GM10266 (cell line): ENCODE data around the gene KCNN2.

Experiments
- DNase-seq: peaks from one replicate; pipeline ENCODE4 v3.0.0; 2012; ENCODE audit errors: extremely low spot score
- TF ChIP-seq, protein P1 (sequence below): IDR thresholded peaks from 2 replicates; pipeline ENCODE4 v1.5.1; 2012; ENCODE audit warnings: mild to moderate bottlenecking, low read depth; ENCODE audit not compliant: control insufficient read depth, insufficient read depth; ENCODE audit errors: missing control alignments

Gene KCNN2

DNA sequence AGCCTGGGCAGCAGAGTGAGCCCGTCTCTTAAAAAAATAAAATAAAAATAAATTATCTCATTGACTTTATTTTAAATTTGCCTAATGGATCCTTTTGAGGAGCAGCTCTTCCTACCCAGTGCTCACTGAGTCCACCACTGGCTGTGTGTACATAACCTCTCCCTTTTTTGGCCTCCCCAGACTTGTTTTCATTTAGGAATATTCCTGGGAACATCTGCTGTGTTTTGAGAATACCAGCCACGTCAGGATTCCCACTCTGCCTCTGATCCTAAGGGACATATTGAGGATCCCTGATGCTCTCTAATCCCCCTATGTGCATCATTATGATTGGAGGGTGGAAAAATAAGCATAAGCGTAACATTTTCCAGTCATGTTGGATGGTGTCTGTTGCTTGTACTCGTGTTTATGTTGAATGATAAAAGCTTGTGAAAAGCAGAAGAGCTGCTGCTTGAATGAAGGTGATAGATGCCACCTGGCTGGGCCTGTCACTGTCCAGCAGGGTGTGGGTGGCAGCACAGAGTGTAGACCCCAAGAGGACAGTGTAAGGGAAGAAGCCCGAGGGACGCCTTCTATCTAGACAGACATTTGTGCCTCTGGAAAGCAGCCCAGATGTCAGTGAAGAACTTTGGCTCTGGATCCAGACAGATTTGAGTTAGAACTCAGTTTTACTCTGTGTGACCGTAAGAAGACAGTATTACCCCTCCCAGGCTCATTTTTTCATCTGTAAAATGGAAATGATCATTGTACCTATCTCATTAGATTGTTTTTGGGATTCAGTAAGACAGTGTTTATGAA, 15.4 kb downstream of the KCNN2 start:
- TF ChIP-seq, protein P1, sequence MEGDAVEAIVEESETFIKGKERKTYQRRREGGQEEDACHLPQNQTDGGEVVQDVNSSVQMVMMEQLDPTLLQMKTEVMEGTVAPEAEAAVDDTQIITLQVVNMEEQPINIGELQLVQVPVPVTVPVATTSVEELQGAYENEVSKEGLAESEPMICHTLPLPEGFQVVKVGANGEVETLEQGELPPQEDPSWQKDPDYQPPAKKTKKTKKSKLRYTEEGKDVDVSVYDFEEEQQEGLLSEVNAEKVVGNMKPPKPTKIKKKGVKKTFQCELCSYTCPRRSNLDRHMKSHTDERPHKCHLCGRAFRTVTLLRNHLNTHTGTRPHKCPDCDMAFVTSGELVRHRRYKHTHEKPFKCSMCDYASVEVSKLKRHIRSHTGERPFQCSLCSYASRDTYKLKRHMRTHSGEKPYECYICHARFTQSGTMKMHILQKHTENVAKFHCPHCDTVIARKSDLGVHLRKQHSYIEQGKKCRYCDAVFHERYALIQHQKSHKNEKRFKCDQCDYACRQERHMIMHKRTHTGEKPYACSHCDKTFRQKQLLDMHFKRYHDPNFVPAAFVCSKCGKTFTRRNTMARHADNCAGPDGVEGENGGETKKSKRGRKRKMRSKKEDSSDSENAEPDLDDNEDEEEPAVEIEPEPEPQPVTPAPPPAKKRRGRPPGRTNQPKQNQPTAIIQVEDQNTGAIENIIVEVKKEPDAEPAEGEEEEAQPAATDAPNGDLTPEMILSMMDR, result no peak
- no peak for DNase-seq

DNA sequence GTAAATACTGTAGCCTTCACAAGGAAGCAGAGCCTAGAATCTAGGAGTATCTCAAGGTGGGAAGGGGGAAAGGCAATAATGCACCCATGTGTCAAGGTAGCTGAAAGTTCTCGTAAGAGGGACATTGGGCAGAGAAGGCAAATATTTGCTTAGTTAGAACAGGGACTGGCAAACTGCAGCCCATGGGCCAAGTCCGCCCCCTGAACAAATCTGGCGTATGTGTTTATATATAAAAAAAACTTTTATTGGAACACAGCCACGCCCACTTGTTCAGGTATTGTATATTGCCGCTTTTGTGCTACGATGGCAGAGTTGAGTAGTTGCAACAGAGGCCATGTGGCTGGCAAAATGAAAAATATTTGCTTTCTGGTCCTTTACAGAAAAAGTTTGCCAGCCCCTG, 16.1 kb downstream of the KCNN2 start:
- DNase-seq, result no peak
- TF ChIP-seq, protein P1, result no peak

DNA sequence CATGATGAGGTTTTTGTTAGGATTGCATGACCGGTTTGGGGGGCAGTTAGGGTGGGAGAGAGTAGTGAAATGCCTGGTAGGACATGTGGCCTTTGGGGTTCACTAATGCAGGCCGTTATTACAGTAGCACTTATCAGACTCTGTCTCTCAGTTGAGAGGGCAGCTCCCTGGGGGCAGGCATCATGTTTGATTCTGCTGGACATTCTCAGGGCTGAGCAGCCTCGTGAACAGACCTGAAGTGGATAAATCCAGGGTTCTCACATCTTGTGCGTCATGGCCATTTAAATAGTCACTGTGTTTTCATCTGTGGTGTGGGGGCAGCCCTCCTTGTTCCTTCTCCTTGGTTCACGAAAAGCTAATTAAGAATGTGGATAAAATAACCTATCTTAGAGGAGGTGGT, 18.9 kb downstream of the KCNN2 start:
- TF ChIP-seq, protein P1, result no peak
- DNase-seq, result no peak

DNA sequence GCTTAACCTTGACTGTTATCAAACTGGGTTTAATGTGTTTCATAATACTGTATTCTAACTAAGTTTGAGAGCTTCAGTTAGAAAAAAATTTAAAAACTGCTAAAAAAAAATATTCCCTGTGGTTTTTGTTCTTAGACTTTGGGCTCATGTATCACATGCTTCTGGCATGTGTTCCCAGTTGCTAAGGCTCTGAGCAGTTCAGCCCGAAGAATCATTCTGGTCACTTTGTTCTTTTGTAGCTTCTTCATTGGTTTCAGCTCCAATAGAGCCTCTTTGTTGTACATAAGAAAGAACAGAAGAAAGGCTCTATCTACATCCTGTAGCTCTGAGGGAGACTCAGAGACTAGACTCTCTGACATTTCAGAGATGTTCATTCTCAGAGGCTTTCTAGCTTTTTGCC, 25.6 kb downstream of the KCNN2 start:
- TF ChIP-seq, protein P1, result no peak
- no peak for DNase-seq

DNA sequence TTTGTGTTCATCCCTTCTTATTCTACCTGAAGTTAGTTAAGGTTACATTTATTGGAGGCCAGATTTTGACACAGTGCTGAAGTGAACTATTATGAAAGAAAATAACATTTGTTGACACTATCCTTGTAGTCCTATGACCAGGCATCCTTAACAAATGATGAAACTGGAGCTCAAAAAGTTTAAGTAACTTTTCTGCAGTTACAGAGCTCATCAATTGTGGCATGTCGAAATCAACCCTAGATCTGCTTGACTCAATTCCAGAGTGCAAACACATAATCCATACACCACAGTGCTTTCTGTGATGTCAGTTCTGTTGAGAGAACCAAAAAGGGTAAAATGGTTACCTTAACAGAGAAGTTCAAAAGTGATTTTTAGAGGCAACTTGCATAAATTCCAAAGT, 28.6 kb downstream of the KCNN2 start:
- TF ChIP-seq, protein P1, result no peak

DNA sequence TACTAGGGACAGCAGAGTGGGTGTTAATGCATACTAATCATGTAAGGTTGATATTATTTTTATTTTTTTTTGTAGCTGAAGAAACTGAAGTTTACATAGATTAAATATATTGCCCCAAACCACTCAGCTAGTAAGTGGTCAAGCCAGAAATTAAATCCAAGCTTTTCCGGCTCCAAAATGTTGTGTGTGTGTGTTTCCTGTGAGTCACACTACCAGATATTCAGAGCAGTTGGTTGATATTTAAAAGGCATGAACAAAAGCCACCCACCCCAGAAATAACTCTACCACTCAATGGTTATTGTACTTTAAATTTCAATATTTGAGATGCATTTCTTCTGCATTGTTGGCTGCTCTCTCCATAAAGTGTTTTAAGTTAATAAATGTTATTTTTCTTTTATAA, 29.5 kb downstream of the KCNN2 start:
- no peak for DNase-seq
- TF ChIP-seq, protein P1, result no peak

More for the DNA sequence above, 28.6 kb downstream of the KCNN2 start:
- no peak for DNase-seq

DNA sequence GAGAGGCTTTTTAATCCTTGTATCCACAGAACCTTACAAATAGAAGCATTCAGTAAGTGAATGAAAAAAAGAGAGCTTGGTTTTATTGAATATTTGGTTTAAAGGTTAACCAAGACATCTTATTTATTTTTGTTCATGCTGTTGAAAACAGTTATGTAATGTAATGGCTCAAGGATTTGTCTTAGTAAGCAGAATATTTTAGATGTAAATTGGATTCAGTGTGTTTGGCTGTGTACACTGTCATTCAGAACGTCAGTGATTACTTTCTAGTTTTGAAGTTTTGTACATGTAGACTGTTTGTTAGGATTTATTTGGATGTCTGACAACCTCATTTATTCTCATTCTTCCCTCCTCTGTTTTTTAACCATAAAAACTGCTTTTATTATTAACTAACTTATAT, 31.3 kb downstream of the KCNN2 start:
- no peak for DNase-seq
- TF ChIP-seq, protein P1, result no peak
